Measurements from ENCODE around the gene ILF2.

- TF ChIP-seq POLR2AphosphoS5 (IDR thresholded peaks at IDR 0.05; ENCODE audit: borderline replicate concordance, low read depth, low read length): no peak
- no peak for TF ChIP-seq EZH2 (IDR thresholded peaks at IDR 0.05)
Observed at GRCh38 chr1:153683854-153684253, 13.1 kb upstream of the ILF2 start.

Measured in SK-N-MC (cell line).